IPS-18c (cell line): ENCODE measurements around the gene RNF217.
"Not testable (repeated sequence)": the region's sequence is repeated elsewhere in the genome, so short reads cannot be mapped to it uniquely, and the experiment has no call there.

Source experiments
- H3K4me3 ChIP-seq: 2 replicates; pipeline ENCODE4 v1.7.0; 2013; ENCODE audit warnings: low read depth, mild to moderate bottlenecking, low read length, moderate library complexity; ENCODE audit not compliant: insufficient read depth
- H3K9me3 ChIP-seq: one replicate; pipeline ENCODE4 v1.6.1; 2013; ENCODE audit warnings: mild to moderate bottlenecking, low read length, moderate library complexity; ENCODE audit not compliant: control insufficient read depth, insufficient read depth

The RNF217 gene

GRCh38 chr6:125027287-125027686, 65.0 kb downstream of the RNF217 start:
- H3K9me3 ChIP-seq, result no peaks in the 10 kb centered on the region
- H3K4me3 ChIP-seq, result no peak overlapping the region

DNA sequence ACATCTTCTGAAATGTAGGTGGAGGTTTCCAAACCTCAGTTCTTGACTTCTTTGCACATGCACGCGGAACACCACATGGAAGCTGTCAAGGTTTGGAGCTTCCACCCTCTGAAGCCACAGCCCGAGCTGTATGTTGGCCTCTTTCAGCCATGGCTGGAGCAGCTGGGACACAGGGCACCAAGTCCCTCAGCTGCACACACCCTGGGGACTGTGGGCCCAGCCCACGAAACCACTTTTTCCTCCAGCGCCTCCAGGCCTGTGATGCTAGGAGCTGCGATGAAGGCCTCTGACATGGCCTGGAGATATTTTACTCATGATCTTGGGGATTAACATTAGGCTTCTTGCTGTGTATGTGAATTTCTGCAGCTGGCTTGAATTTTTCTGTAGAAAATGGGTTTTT, 68.7 kb downstream of the RNF217 start:
- no peaks in the 10 kb centered on the region for H3K9me3 ChIP-seq
- no peak overlapping the region for H3K4me3 ChIP-seq

- H3K4me3 ChIP-seq, result no peak overlapping the region
- H3K9me3 ChIP-seq, result no peaks in the 10 kb centered on the region
Observed at GRCh38 chr6:125031385-125031784, 69.1 kb downstream of the RNF217 start.

DNA sequence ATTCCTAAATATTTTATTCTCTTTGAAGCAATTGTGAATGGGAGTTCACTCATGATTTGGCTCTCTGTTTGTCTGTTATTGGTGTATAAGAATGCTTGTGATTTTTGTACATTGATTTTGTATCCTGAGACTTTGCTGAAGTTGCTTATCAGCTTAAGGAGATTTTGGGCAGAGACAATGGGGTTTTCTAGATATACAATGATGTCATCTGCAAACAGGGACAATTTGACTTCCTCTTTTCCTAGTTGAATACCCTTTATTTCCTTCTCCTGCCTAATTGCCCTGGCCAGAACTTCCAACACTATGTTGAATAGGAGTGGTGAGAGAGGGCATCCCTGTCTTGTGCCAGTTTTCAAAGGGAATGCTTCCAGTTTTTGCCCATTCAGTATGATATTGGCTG, 72.7 kb downstream of the RNF217 start:
- H3K4me3 ChIP-seq, H3K9me3 ChIP-seq: not testable (repeated sequence)

DNA sequence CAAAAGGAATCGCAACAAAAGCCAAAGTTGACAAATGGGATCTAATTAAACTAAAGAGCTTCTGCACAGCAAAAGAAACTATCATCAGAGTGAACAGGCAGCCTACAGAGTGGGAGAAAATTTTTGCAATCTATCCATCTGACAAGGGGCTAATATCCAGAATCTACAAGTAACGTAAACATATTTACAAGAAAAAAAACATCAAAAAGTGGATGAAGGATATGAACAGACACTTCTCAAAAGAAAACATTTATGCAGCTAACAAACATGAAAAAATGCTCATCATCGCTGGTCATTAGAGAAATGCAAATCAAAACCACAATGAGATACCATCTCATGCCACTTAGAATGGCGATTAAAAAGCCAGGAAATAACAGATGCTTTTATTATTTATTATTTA, 74.2 kb downstream of the RNF217 start:
- H3K4me3 ChIP-seq, H3K9me3 ChIP-seq: not testable (repeated sequence)

- H3K9me3 ChIP-seq, result no peaks in the 10 kb centered on the region
- H3K4me3 ChIP-seq, result no peak overlapping the region
Observed at GRCh38 chr6:125037827-125038226, 75.6 kb downstream of the RNF217 start.

- Histone ChIP-seq H3K4me3 (no peak overlapping the region), H3K9me3 (no peaks in the 10 kb centered on the region)
Observed at GRCh38 chr6:125038925-125039324, 76.7 kb downstream of the RNF217 start.

- Histone ChIP-seq H3K4me3 (no peak overlapping the region), H3K9me3 (no peaks in the 10 kb centered on the region)
Observed at GRCh38 chr6:125041740-125042459, 79.7 kb downstream of the RNF217 start.

DNA sequence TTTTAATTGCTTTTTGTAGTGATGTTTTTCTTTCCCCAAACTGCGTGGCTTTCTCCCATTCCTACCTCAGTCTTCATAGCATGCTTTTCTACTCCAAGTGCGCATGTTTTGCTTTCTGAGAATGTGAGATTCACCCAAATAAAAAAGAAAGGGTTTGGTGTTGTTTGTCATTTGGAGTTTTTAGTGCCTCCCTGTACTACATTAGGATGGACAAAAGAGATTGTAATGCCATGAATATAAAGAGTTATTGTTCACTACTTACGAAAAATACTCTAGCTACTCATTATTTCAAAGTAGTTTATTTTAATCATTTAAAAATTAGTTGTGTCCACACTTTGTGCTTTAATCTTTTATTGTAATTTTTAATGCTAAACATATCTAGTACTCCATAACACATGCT, 81.8 kb downstream of the RNF217 start:
- H3K9me3 ChIP-seq, result no peaks in the 10 kb centered on the region
- no peak overlapping the region for H3K4me3 ChIP-seq

DNA sequence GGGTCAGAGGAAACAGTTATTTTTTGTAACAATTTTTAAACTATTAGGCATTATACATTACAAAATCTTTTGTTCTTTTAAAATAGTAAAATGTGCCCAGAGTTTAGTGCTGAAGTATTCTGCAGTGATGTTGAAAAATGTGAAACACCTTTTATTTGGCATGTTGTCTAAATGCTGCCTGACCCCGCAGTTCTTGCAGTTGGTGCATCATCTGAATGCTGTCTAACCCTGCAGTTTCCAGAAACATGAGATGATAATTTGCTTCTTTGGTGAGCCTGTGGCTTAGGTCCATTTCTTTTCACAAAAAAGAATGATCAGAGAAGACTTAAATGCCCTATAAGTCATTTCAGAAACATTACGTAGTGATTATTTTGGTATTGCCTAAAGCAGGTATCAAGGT, 82.4 kb downstream of the RNF217 start:
- Histone ChIP-seq H3K4me3 (no peak overlapping the region), H3K9me3 (no peaks in the 10 kb centered on the region)

- Histone ChIP-seq H3K9me3 (no peaks in the 10 kb centered on the region), H3K4me3 (no peak overlapping the region)
Observed at GRCh38 chr6:125046107-125046925, 84.1 kb downstream of the RNF217 start.

DNA sequence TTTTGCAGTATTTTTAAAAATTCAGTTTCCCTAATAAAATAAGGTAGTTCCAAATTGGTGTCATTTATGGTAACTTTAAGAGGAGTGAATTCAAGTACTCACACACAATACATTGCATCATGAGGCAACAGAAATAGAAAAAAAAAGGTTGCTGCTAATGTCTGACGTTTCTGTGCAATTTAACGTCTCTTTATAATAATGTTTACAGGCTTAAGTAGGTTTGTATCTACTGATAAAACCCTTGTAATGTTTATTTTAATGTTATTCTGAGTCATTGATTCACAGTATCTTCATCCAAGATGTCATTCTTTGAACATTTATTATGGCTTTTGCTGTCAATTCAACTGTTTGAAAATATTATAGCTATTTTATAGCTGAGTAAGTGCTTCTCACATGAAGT, 86.0 kb downstream of the RNF217 start:
- Histone ChIP-seq H3K9me3 (no peaks in the 10 kb centered on the region), H3K4me3 (no peak overlapping the region)

- Histone ChIP-seq H3K4me3 (no peak overlapping the region), H3K9me3 (no peaks in the 10 kb centered on the region)
Observed at GRCh38 chr6:125050663-125051318, 88.6 kb downstream of the RNF217 start.

GRCh38 chr6:125053809-125054208, 91.6 kb downstream of the RNF217 start:
- H3K4me3 ChIP-seq, result no peak overlapping the region
- no peaks in the 10 kb centered on the region for H3K9me3 ChIP-seq

GRCh38 chr6:125054331-125054730, 92.1 kb downstream of the RNF217 start:
- no peak overlapping the region for H3K4me3 ChIP-seq
- no peaks in the 10 kb centered on the region for H3K9me3 ChIP-seq

GRCh38 chr6:125057392-125058246, 95.4 kb downstream of the RNF217 start:
- Histone ChIP-seq H3K9me3 (no peaks in the 10 kb centered on the region), H3K4me3 (no peak overlapping the region)

GRCh38 chr6:125058546-125058945, 96.3 kb downstream of the RNF217 start:
- Histone ChIP-seq H3K4me3 (no peak overlapping the region), H3K9me3 (no peaks in the 10 kb centered on the region)
